GM21723 (cell line): ENCODE measurements around the gene OSBPL7.

ENCODE experiments used
- ATAC-seq: cut with Tn5 transposase; IDR thresholded peaks from one replicate; pipeline ENCODE4 v1.9.1; 2021; ENCODE audit warnings: mild to moderate bottlenecking, moderate library complexity; ENCODE audit not compliant: unreplicated experiment

OSBPL7 gene

DNA sequence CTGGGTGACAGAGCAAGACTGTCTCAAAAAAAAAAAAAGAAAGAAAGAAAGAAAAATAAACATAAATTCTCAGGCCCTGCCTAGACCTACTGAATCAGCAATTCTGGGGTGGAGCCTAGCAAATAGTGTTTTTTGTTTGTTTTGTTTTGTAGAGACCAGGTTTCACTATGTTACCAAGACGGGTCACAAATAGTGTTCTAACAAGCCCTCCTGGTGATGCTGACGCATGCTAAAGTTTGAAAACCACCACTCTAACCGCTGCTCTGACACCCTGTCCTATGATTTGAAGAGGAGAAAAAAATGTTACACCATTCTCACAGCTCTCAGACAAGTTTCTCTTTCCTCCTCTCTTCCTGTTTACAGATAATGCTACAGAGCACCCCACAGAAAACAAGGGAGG is 8.3 kb upstream of the OSBPL7 start:
- no peak for ATAC-seq

GRCh38 chr17:47823519-47823918 is 1.9 kb upstream of the OSBPL7 start:
- no peak for ATAC-seq

DNA sequence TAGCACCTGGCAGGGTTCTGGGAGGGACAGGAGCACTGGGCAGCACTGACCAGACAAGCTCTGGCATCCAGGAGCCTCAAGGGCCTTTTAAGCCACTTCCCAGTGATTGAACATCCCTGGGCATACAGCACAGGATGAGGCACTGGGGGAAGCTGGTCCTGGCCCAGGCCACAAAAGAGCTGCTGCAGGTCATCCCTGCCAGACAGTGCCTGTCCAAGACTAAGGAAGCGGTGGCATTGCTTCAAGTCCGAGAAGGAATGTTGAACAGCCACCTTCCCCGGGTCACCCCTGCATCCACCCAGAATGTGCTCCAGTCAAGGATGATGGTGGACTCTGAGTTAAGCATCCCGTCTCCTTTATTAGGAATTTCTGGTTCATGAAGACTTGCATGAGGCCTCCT is 1.2 kb upstream of the OSBPL7 start:
- ATAC-seq, result no peak

- no peak for ATAC-seq
These were observed 567 bp downstream of the OSBPL7 start for GRCh38 chr17:47821031-47821423.

GRCh38 chr17:47820033-47820789 is 1.4 kb downstream of the OSBPL7 start:
- no peak for ATAC-seq

GRCh38 chr17:47819475-47819874 is 2.1 kb downstream of the OSBPL7 start:
- no peak for ATAC-seq

- ATAC-seq, result no peak
These were observed 3.4 kb downstream of the OSBPL7 start for GRCh38 chr17:47818002-47818695.

DNA sequence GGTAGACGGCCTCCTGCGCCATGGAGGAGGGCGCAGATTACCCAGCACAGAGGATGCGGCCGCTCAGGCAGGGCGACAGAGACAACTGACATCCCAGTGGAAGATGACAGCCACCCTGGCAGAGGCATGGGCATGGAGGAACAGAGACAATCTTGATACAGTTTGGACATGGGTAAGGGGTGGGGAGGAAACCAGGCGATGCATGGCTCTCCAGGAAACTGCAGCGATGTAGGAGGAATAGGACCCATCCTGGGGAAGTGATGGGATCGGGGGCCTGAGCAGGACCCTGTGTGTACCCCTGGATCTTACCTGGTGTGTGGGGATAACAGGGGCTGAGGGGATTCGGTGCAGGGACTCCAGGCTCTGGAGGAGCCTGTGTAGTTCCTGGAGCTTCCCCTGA is 4.6 kb downstream of the OSBPL7 start:
- no peak for ATAC-seq

DNA sequence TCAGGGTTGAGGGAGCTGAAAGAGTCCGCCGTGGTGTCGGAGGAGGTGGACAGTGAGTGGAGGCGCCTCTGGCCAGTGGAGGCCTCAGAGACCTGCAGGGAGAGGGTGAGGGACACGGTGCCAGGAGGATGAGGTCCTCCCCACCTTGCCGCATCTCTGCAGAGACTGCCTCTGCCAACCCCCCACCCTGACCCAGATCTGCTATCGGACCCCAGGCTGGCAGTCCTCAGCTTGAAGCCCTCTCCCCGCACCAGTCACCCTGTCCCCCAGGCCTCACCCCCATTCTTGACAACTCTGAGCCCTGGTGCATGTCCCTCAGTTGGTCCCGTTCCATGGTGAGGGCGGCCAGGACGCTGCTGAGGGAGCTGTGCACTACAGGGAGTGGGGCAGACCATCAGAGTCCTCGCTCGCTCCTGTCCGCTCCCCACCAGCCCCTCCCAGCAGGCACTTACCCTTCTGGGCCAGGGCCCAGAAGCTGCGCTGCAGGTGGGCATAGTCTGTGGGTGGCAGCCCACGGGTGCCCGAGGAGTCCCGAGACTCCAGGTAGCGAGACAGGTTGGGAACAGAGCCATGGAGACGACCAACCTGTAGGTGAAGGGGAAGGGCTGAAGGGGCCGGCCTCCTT is 5.4 kb downstream of the OSBPL7 start:
- no peak for ATAC-seq

GRCh38 chr17:47815106-47815918 is 6.3 kb downstream of the OSBPL7 start:
- no peak for ATAC-seq

- ATAC-seq, result no peak
These were observed 8.0 kb downstream of the OSBPL7 start for GRCh38 chr17:47813512-47814031.

GRCh38 chr17:47813077-47813476 is 8.5 kb downstream of the OSBPL7 start:
- ATAC-seq, result no peak

DNA sequence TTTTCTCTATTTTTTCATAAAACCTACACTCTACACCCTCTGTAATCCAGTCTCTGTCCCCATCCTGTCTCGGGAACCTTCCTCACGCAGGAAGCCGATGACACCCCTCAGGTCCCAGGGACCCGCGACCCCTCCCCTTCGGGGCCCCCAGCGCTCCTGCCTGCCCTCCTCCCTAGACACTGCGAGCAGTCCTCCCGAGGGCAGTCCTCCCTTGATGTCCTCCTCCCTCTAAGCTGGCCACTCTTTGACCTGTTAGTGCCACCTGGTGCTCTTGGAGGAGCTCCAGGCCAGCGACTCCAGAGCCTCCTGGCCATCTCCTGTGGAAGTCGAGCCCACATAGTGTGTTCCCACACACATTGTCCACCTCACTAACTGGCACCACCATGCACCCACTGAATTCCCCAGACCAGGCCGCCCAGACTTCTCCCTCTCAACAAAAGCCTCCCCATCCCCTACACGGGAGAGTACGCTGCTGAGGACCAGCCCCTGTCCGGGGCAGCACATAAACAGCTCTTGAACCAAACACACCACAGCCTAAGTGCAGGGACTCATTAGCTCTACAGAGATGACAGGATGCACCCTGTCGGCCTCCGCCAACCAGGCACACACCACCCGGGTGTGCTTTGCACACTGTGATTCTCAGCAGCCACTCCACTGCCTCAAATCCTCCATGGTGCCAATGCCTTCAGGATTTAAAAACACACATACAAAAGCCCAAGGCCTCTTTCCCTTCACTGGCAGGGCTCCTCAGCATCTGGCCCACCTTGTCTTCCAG is 9.3 kb downstream of the OSBPL7 start:
- ATAC-seq, result no peak

DNA sequence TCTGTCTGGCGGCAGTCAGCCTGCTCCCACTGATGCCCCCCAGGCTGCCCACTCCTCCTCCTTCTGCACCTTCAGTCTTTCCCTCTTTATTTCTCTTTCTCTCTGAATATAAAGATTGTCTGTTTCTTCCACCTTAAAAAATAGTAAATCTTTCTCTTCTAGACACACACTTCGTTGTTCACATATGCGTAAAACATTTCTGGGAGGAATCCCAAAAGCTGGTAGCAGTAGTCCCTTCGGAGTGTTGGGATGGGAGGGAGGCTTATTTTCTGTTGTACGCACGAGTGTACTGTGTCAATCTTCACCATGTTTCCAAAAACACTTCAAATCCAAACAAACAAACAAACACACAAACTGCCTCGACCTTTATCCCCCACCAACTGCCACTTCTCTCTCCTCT is 9.9 kb downstream of the OSBPL7 start:
- no peak for ATAC-seq

- no peak for ATAC-seq
These were observed 10.5 kb downstream of the OSBPL7 start for GRCh38 chr17:47810901-47811635.

- ATAC-seq, result no peak
These were observed 11.3 kb downstream of the OSBPL7 start for GRCh38 chr17:47810200-47810821.

GRCh38 chr17:47808830-47809480 is 12.6 kb downstream of the OSBPL7 start:
- ATAC-seq, result no peak

DNA sequence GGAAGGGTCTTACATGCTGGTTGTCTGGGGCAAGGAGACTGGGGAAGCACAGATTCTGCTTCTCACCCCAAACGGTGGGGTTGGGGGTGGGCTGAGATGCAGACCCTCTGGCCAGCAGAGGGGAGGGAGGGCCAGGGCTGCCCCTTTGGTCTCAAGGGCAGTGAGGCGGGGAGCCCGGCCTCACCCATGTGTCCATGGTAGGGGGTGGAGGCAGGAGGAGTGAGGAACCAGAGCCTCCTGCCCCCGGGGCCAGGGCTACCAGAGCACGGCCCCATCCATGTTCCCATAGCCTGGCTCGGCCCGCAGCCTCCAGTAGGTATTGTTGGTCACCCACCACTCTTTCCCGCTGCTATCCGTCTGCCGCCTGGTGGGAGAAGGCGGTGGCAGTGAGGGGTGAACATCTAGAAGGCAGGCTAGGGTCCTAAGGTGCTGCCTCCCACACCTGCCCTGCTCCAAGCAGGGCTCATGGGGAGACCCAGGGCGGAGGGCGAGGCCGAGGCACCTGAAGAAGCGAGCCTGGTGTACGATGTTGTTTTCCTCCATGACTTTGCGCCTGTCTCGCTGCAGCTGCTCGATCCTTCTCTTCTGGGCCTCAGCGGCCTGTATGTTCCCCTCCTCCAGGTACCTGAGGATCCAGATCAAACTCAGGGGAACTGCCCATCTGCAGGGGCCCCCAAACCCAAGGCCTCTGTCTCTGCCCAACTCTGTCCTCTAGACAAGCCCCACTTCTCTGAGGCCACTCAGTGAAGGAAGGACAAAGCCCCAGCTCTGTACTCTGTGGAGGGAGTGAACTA is 13.4 kb downstream of the OSBPL7 start:
- no peak for ATAC-seq
